GM12878 (cell line): ENCODE results near the gene ZCCHC24. TPM values are rescaled to one million over a fixed set of nuclear protein-coding genes. Genes with fewer than 3 reads are reported as not detected.
A peak's percentile ranks its signal among the peaks of the same experiment; 100 is the strongest.

Experiments
- ATAC-seq: fragments of 200-7000 bp; cut with Tn5 transposase; 3 replicates; pipeline ENCODE4 v1.9.1; 2020; ENCODE audit warnings: mild to moderate bottlenecking, moderate library complexity
- BruUV-seq: library from RNA; stranded (reverse); fragments of 400-500 nt; replicated peaks from 2 replicates; lab custom pipeline; 2021; lab: Mats Ljungman, UMichigan
- CTCF ChIA-PET: fragments of 300-600 bp; sonication (Branson Sonifier 250); formaldehyde crosslinking; extraction: SDS; loops from one replicate; lab custom pipeline; 2021; ENCODE audit warnings: inconsistent platforms; lab: Yijun Ruan, JAX
- POLR2A ChIA-PET: fragments of 350-600 bp; formaldehyde crosslinking; extraction: SDS; loops from one replicate; lab custom pipeline; 2021; ENCODE audit warnings: inconsistent platforms; lab: Charles Lee
- RAD21 ChIA-PET: fragments of 300-600 bp; sonication (Branson Sonifier 250); formaldehyde crosslinking; loops from one replicate; lab custom pipeline; 2023; ENCODE audit warnings: antibody characterized with exemption; ENCODE audit not compliant: unreplicated experiment; lab: Charles Lee
- SMC1A ChIA-PET: fragments of 300-600 bp; sonication (Branson Sonifier 250); formaldehyde crosslinking; loops from one replicate; lab custom pipeline; 2023; ENCODE audit not compliant: unreplicated experiment, uncharacterized antibody; lab: Charles Lee
- DNase-seq: peaks from one replicate; pipeline ENCODE4 v3.0.0-alpha.2; 2011; ENCODE audit warnings: low read depth, low spot score
- FAIRE-seq: peaks from 3 replicates; lab custom pipeline; 2011; peaks lifted over from hg19 to GRCh38; lab: Jason Lieb, UNC
- H2AFZ ChIP-seq: 2 replicates; pipeline ENCODE4 v1.6.0; 2011; ENCODE audit warnings: low read depth, low read length, control low read depth; ENCODE audit not compliant: control insufficient read depth
- H3K27ac ChIP-seq: 2 replicates; pipeline ENCODE4 v1.5.1; 2011; ENCODE audit warnings: control low read depth; ENCODE audit not compliant: control insufficient read depth, insufficient read depth
- H3K27me3 ChIP-seq, 2 experiments: replicated peaks in 1 of 2; 2 replicates each; pipeline versions ENCODE4 v1.6.0 to v1.6.1; 2011; ENCODE audit warnings: low read length in 1 of 2; ENCODE audit not compliant: control insufficient read depth in 2 of 2, insufficient read depth in 2 of 2
- H3K36me3 ChIP-seq, 2 experiments: 2 replicates each; pipeline ENCODE4 v1.5.1; 2011; ENCODE audit warnings: low read length in 1 of 2; ENCODE audit not compliant: control insufficient read depth in 2 of 2, insufficient read depth in 2 of 2
- H3K4me1 ChIP-seq: 2 replicates; pipeline ENCODE4 v1.6.1; 2011; ENCODE audit warnings: mild to moderate bottlenecking, low read length, moderate library complexity, mixed read lengths; ENCODE audit not compliant: control insufficient read depth, insufficient read depth
- H3K4me2 ChIP-seq: 2 replicates; pipeline ENCODE4 v1.6.0; 2011; ENCODE audit warnings: control low read depth; ENCODE audit not compliant: control insufficient read depth, insufficient read depth
- H3K4me3 ChIP-seq: fragments of 200-600 bp; sonication (generic); 2 replicates; pipeline ENCODE4 v1.5.1; 2016
- H3K79me2 ChIP-seq: 2 replicates; pipeline ENCODE4 v1.6.0; 2011; ENCODE audit warnings: low read length; ENCODE audit not compliant: control insufficient read depth, insufficient read depth
- H3K9ac ChIP-seq: 2 replicates; pipeline ENCODE4 v1.8.0; 2011; ENCODE audit warnings: low read length, control low read depth, mixed read lengths; ENCODE audit not compliant: control insufficient read depth, insufficient read depth
- H3K9me3 ChIP-seq: replicated peaks from 3 replicates; pipeline ENCODE4 v1.5.1; 2011; ENCODE audit warnings: mild to moderate bottlenecking, low read length; ENCODE audit not compliant: control insufficient read depth, insufficient read depth
- H4K20me1 ChIP-seq: 2 replicates; pipeline ENCODE4 v1.6.0; 2011; ENCODE audit not compliant: control insufficient read depth, insufficient read depth
- ASH2L ChIP-seq: fragments of 300-600, 200-600 bp; sonication (generic); IDR thresholded peaks from 2 replicates; pipeline ENCODE4 v1.6.1; 2017; ENCODE audit warnings: low read depth, mild to moderate bottlenecking, borderline replicate concordance
- BACH1 ChIP-seq: fragments of 450-650 bp; IDR thresholded peaks from 2 replicates; pipeline ENCODE4 v1.6.1; 2017; ENCODE audit warnings: mild to moderate bottlenecking, borderline replicate concordance
- CBFB ChIP-seq: IDR thresholded peaks from 2 replicates; pipeline ENCODE4 v1.6.1; 2016; ENCODE audit warnings: antibody characterized with exemption, low read depth
- CREB1 ChIP-seq: IDR thresholded peaks from 2 replicates; pipeline ENCODE4 v1.6.1; 2012; ENCODE audit warnings: low read depth, mild to moderate bottlenecking, inconsistent platforms
- MEF2B ChIP-seq: fragments of 450-650 bp; IDR thresholded peaks from 2 replicates; pipeline ENCODE4 v1.6.1; 2018; ENCODE audit warnings: mild to moderate bottlenecking, moderate library complexity; ENCODE audit not compliant: partially characterized antibody, poor library complexity, severe bottlenecking
- NKRF ChIP-seq: fragments of 450-650 bp; conservative IDR thresholded peaks from 2 replicates; pipeline ENCODE4 v1.6.1; 2017; ENCODE audit warnings: mild to moderate bottlenecking, moderate library complexity
- NR2F1 ChIP-seq: fragments of 450-650 bp; conservative IDR thresholded peaks from 2 replicates; pipeline ENCODE4 v1.6.1; 2017; ENCODE audit warnings: mild to moderate bottlenecking
- PAX8 ChIP-seq: fragments of 450-650 bp; IDR thresholded peaks from 2 replicates; pipeline ENCODE4 v1.6.1; 2017; ENCODE audit warnings: mild to moderate bottlenecking, moderate library complexity
- PML ChIP-seq: IDR thresholded peaks from 2 replicates; pipeline ENCODE4 v1.6.1; 2012; ENCODE audit warnings: low read length, inconsistent platforms
- POLR2AphosphoS2 ChIP-seq: IDR thresholded peaks from 2 replicates; pipeline ENCODE4 v1.6.1; 2011; ENCODE audit warnings: low read depth, mild to moderate bottlenecking, low read length, improper control_type of control experiment, moderate library complexity
- POU2F2 ChIP-seq: IDR thresholded peaks from 3 replicates; pipeline ENCODE4 v1.6.1; 2011; ENCODE audit warnings: low read depth, mild to moderate bottlenecking, low read length, borderline replicate concordance
- REST ChIP-seq: IDR thresholded peaks from 2 replicates; pipeline ENCODE4 v1.6.1; 2012; ENCODE audit warnings: mild to moderate bottlenecking, low read depth, low read length
- USF1 ChIP-seq: IDR thresholded peaks from 2 replicates; pipeline ENCODE4 v1.6.1; 2011; ENCODE audit warnings: borderline replicate concordance, low read depth, mild to moderate bottlenecking, moderate library complexity, mixed read lengths, low read length; ENCODE audit not compliant: insufficient read depth; ENCODE audit errors: extremely low read length
- WRNIP1 ChIP-seq: IDR thresholded peaks from 2 replicates; pipeline ENCODE4 v1.6.1; 2011; ENCODE audit warnings: low read depth, low read length, improper control_type of control experiment, borderline replicate concordance
- WGBS: methylation state at CpG from one replicate; pipeline ENCODE4 v1.1.6; 2016; ENCODE audit warnings: low lambda C conversion rate; ENCODE audit not compliant: insufficient replicate concordance, insufficient coverage; ENCODE audit errors: missing lambda C conversion rate; 5-methylcytosine and 5-hydroxymethylcytosine counted together
- in situ Hi-C: fragments of 300-500 bp; cut with MboI; formaldehyde crosslinking; loops from 9 replicates; pipeline ENCODE4 v1.14.3; 2018; ENCODE audit warnings: mixed read lengths
- intact Hi-C: fragments of 100-400 bp; cut with micrococcal nuclease; formaldehyde crosslinking; loops from one replicate; pipeline ENCODE4 v1.14.2; 2022; ENCODE audit not compliant: unreplicated experiment
- polyA plus RNA-seq, 11 experiments: library from polyadenylated mRNA; depleted of rRNA in 4 of 11; unstranded in 6 of 11; stranded (reverse) in 5 of 11; fragments of >200 nt; fragmentation: Nextera tagmentation in 4 of 11; fragmentation: Illumina TruSeq in 1 of 11; extraction: Ambion mirVana in 4 of 11; extraction: Trizol in 1 of 11; gene quantifications; 1 replicate in 1 of 11; 2 replicates in 10 of 11; pipeline versions ENCODE4 v1.2.1 to v1.2.3, GENCODE V29; 2011 to 2016; ENCODE audit warnings: inconsistent platforms in 2 of 11, missing spikeins in 2 of 11, low read depth in 1 of 11
- total RNA-seq, 4 experiments: library from RNA; depleted of rRNA in 3 of 4; stranded (reverse); fragments of >200 nt in 3 of 4; fragmentation: Illumina TruSeq in 1 of 4; extraction: Trizol in 1 of 4; gene quantifications; 2 replicates each; pipeline versions ENCODE4 v1.2.1 to v1.2.3, GENCODE V29; 2013 to 2021

ZCCHC24 gene
- total and polyA plus RNA-seq, 10 of the 15 experiments (the other 5 are each of a cell fraction or from before 2014, with no cell fraction given): 0.02 to 0.62 (median 0.04) TPM; not detected in 4

GRCh38 chr10:79445161-79445976, at the start of gene ZCCHC24 (continued):
- peak; percentile 40; the same call in 1 of the 2 replicates for TF ChIP-seq NKRF
- TF ChIP-seq USF1: no peak
- TF ChIP-seq CREB1: peak; percentile 30; the same call in 1 of the 2 replicates
- TF ChIP-seq MEF2B: no peak
- peak; percentile 92; the same call in 2 of the 3 replicates for TF ChIP-seq POU2F2
- TF ChIP-seq BACH1: 0 out of 2 replicates have a peak, but pooled peaks have one; percentile 46

GRCh38 chr10:79493806-79494205, 48.4 kb upstream of the ZCCHC24 start:
- Histone ChIP-seq H3K27ac (no peak overlapping the region), H2AFZ (no peak overlapping the region), H3K36me3 (no peaks in the 10 kb centered on the region), H3K4me3 (no peak overlapping the region), H3K4me2 (no peak overlapping the region), H3K27me3 (peaks cover 3 to 6% of the 10 kb centered on the region in 2 experiments; a peak in 3 of 4 replicates), H3K9ac (no peak overlapping the region), H3K9me3 (no peaks in the 10 kb centered on the region), H4K20me1 (no peaks in the 10 kb centered on the region), H3K4me1 (peaks cover 6% of the 10 kb centered on the region), H3K79me2 (no peaks in the 10 kb centered on the region)
- intact Hi-C loops (no loop called here), in situ Hi-C loops (no loop called here)
- RAD21 ChIA-PET: no interaction called here
- BruUV-seq: no TSS peak
- POLR2A ChIA-PET: no interaction called here
- DNase-seq (no peak), ATAC-seq (no peak), FAIRE-seq (no peak)
- WGBS: 0% methylated on average over 1 of the region's 1 CpG
- SMC1A ChIA-PET: no interaction called here
- CTCF ChIA-PET: interaction anchor here (0.9 to 1.2 kb wide), 2 partner anchors 13 to 119 kb away, joined by 3 read pairs; no protein-coding TSS in a partner anchor
- TF ChIP-seq PML (no peak), NR2F1 (no peak), USF1 (no peak), POLR2AphosphoS2 (no peak), REST (no peak), PAX8 (no peak), ASH2L (no peak), CBFB (no peak), WRNIP1 (no peak)
